ENCODE measurements around the gene TRIM46. TPM values are rescaled to one million over a fixed set of nuclear protein-coding genes. Genes with fewer than 3 reads are reported as not detected.

Gene TRIM46
- total RNA-seq, 6 experiments from 2014 or later, result 0.09 to 0.15 TPM; not detected in 4

GRCh38 chr1:155199792-155200191 is 26.1 kb downstream of the TRIM46 start:
- DNase-seq (no peak), ATAC-seq (no peak)
- Histone ChIP-seq H3K36me3 (no peaks in the 10 kb centered on the region), H3K4me3 (no peak overlapping the region), H3K27me3 (no peaks in the 10 kb centered on the region), H3K4me1 (peaks cover 0 to 3% (median 0%) of the 10 kb centered on the region in 4 donors), H3K9me3 (no peaks in the 10 kb centered on the region), H3K27ac (no peak overlapping the region)
- WGBS (ENCODE audit: insufficient coverage, low coverage, low lambda C conversion rate, missing lambda C conversion rate), result 81% methylated on average over 3 of the region's 4 CpGs
- TF ChIP-seq CTCF (IDR thresholded peaks at IDR 0.05) (no peak), POLR2A (IDR thresholded peaks at IDR 0.05) (no peak)
- intact Hi-C loops (cut with DNase I), result no loop called here

GRCh38 chr1:155200920-155201319 is 27.3 kb downstream of the TRIM46 start:
- WGBS (ENCODE audit: insufficient coverage, low coverage, low lambda C conversion rate, missing lambda C conversion rate), result no CpG with 5 or more reads among the region's 5 CpGs
- no peak overlapping the region for H3K27ac ChIP-seq
- H3K4me1 ChIP-seq, result no peaks in the 10 kb centered on the region
- H3K4me3 ChIP-seq, result no peak overlapping the region
- intact Hi-C loops (cut with DNase I), result no loop called here
- TF ChIP-seq CTCF (IDR thresholded peaks at IDR 0.05) (no peak), POLR2A (IDR thresholded peaks at IDR 0.05) (no peak)
- H3K27me3 ChIP-seq, result no peaks in the 10 kb centered on the region
- no peak for DNase-seq
- ATAC-seq, result no peak
- no peaks in the 10 kb centered on the region for H3K9me3 ChIP-seq
- H3K36me3 ChIP-seq, result no peaks in the 10 kb centered on the region

- intact Hi-C loops (cut with DNase I), result no loop called here
- no CpG with 5 or more reads among the region's 7 CpGs for WGBS (ENCODE audit: insufficient coverage, low coverage, low lambda C conversion rate, missing lambda C conversion rate)
- H3K36me3 ChIP-seq, result no peaks in the 10 kb centered on the region
- no peak for ATAC-seq
- no peaks in the 10 kb centered on the region for H3K4me1 ChIP-seq
- DNase-seq, result no peak
- H3K4me3 ChIP-seq, result no peak overlapping the region
- no peaks in the 10 kb centered on the region for H3K27me3 ChIP-seq
- no peak for TF ChIP-seq CTCF (IDR thresholded peaks at IDR 0.05)
- TF ChIP-seq POLR2A (IDR thresholded peaks at IDR 0.05), result no peak
- H3K27ac ChIP-seq, result no peak overlapping the region
- H3K9me3 ChIP-seq, result no peaks in the 10 kb centered on the region
These were observed 28.5 kb downstream of the TRIM46 start for GRCh38 chr1:155202198-155202597.

GRCh38 chr1:155202731-155203515 is 29.3 kb downstream of the TRIM46 start:
- no peaks in the 10 kb centered on the region for H3K36me3 ChIP-seq
- no peak overlapping the region for H3K4me3 ChIP-seq
- TF ChIP-seq CTCF (IDR thresholded peaks at IDR 0.05) (no peak), POLR2A (IDR thresholded peaks at IDR 0.05) (no peak)
- H3K27ac ChIP-seq, result no peak overlapping the region
- no peaks in the 10 kb centered on the region for H3K4me1 ChIP-seq
- H3K9me3 ChIP-seq, result no peaks in the 10 kb centered on the region
- intact Hi-C loops (cut with DNase I), result no loop called here
- ATAC-seq (no peak), DNase-seq (no peak)
- WGBS (ENCODE audit: insufficient coverage, low coverage, low lambda C conversion rate, missing lambda C conversion rate), result 85% methylated on average over 13 of the region's 19 CpGs
- no peaks in the 10 kb centered on the region for H3K27me3 ChIP-seq

Measured in right lobe of liver (tissue), 6 donors.